ENCODE data around the gene CACNG1.

GRCh38 chr17:67093348-67093747, 49.0 kb downstream of the CACNG1 start:
- TF ChIP-seq CTCF (IDR thresholded peaks at IDR 0.05): no peak
- TF ChIP-seq POLR2A (IDR thresholded peaks at IDR 0.05): no peak

All from testis (tissue), 2 donors.